ENCODE results near the gene NCK1.

NCK1 gene

DNA sequence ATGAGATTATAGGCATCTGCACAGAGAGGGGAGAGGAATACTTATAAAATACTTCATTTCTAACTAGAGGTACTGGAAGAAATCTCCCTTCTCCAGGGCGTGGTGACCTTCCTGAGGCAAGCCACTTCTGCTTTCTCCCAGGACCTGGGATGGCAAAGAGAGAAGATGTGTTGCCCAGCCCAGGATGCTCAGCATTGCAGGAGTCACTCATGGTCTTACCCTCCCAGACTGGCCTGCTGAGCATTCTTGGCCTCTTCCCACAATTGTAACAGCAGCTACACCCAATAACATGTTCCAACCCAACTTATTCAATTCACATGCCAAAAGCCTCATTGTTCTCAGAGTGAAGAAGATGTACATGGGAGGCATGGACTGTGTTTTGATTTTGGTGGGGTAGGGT lies 133.6 kb downstream of the NCK1 start:
- no peaks in the 10 kb centered on the region for H3K9me3 Mint-ChIP-seq
- TF ChIP-seq, protein P1, sequence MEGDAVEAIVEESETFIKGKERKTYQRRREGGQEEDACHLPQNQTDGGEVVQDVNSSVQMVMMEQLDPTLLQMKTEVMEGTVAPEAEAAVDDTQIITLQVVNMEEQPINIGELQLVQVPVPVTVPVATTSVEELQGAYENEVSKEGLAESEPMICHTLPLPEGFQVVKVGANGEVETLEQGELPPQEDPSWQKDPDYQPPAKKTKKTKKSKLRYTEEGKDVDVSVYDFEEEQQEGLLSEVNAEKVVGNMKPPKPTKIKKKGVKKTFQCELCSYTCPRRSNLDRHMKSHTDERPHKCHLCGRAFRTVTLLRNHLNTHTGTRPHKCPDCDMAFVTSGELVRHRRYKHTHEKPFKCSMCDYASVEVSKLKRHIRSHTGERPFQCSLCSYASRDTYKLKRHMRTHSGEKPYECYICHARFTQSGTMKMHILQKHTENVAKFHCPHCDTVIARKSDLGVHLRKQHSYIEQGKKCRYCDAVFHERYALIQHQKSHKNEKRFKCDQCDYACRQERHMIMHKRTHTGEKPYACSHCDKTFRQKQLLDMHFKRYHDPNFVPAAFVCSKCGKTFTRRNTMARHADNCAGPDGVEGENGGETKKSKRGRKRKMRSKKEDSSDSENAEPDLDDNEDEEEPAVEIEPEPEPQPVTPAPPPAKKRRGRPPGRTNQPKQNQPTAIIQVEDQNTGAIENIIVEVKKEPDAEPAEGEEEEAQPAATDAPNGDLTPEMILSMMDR (IDR thresholded peaks at IDR 0.05; ENCODE audit: unreplicated experiment in 3 of 3): no peak
- H3K36me3 Mint-ChIP-seq (ENCODE audit: low read depth): no peaks in the 10 kb centered on the region
- no peaks in the 10 kb centered on the region for H3K27me3 Mint-ChIP-seq (ENCODE audit: low read depth)
- no peak overlapping the region for H3K4me3 Mint-ChIP-seq
- no peak overlapping the region for H3K27ac Mint-ChIP-seq
- H3K4me1 Mint-ChIP-seq: no peaks in the 10 kb centered on the region

Measured in nephron (organoid).